ENCODE measurements around the gene CCDC141. TPM values are rescaled to one million over a fixed set of nuclear protein-coding genes. Genes with fewer than 3 reads are reported as not detected.
A peak's percentile ranks its signal among the peaks of the same experiment; 100 is the strongest.
"Not testable (repeated sequence)": the region's sequence is repeated elsewhere in the genome, so short reads cannot be mapped to it uniquely, and the experiment has no call there.

Gene CCDC141
- total RNA-seq, 3 donors from 2014 or later (not counting 1 experiment from before 2014, with no cell fraction given), result 2.0 to 3.1 (median 2.0) TPM

- no peaks in the 10 kb centered on the region for H3K36me3 ChIP-seq (ENCODE audit: control insufficient read depth, insufficient read depth, low read length)
- peaks cover 10% of the 10 kb centered on the region for H3K4me1 ChIP-seq (ENCODE audit: control insufficient read depth, insufficient read depth, low read length)
- Mint-ChIP-seq H3K9me3 (peaks cover 0 to 2% of the 10 kb centered on the region in 2 donors), H3K36me3 (no peaks in the 10 kb centered on the region), H3K4me1 (peaks cover 9% of the 10 kb centered on the region in 2 donors), H3K27me3 (ENCODE audit: low read depth in 2 of 2) (peaks cover 0 to 3% of the 10 kb centered on the region in 2 donors), H3K27ac (no peak overlapping the region), H3K4me3 (no peak overlapping the region)
- H3K9me3 ChIP-seq (ENCODE audit: control insufficient read depth, insufficient read depth, low read length), result no peaks in the 10 kb centered on the region
- peak in 1 of 2 donors; percentile 46 for DNase-seq
- no peak overlapping the region for H3K27ac ChIP-seq (ENCODE audit: low read length)
- TF ChIP-seq CTCF (IDR thresholded peaks at IDR 0.05), result no peak
- H3K4me3 ChIP-seq (ENCODE audit: low read length), result no peak overlapping the region
- 2% methylated on average over 2 of the region's 3 CpGs for WGBS (ENCODE audit: insufficient coverage)
- no peaks in the 10 kb centered on the region for H3K27me3 ChIP-seq (ENCODE audit: control insufficient read depth, insufficient read depth, low read length)
- ATAC-seq, result peak; percentile 54 to 70 (median 57)
- intact Hi-C loops (cut with micrococcal nuclease), result no loop called here
Measured at GRCh38 chr2:179096090-179096489, 46.2 kb upstream of the CCDC141 start.

DNA sequence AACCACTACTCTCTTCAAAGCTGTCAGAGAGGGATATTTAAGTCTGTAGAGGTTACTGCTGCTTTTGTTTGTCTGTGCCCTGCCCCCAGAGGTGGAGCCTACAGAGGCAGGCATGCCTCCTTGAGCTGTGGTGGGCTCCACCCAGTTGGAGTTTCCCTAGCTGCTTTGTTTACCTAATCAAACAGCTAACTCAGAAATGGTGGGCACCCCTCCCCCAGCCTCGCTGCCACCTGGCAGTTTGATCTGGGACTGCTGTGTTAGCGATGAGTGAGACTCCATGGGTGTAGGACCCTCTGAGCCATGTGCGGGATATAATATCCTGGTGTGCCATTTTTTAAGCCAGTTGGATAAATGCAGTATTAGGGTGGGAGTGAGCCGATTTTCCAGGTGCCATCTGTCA is 43.0 kb upstream of the CCDC141 start:
- H3K27ac Mint-ChIP-seq; H3K36me3 ChIP-seq (ENCODE audit: control insufficient read depth, insufficient read depth, low read length); H3K9me3 ChIP-seq (ENCODE audit: control insufficient read depth, insufficient read depth, low read length); ATAC-seq; H3K36me3 Mint-ChIP-seq; H3K4me1 Mint-ChIP-seq; DNase-seq; H3K27me3 Mint-ChIP-seq (ENCODE audit: low read depth in 2 of 2); H3K27me3 ChIP-seq (ENCODE audit: control insufficient read depth, insufficient read depth, low read length); intact Hi-C loops (cut with micrococcal nuclease); H3K4me3 ChIP-seq (ENCODE audit: low read length); H3K9me3 Mint-ChIP-seq; H3K27ac ChIP-seq (ENCODE audit: low read length); H3K4me3 Mint-ChIP-seq: not testable (repeated sequence)
- H3K4me1 ChIP-seq (ENCODE audit: control insufficient read depth, insufficient read depth, low read length), result peaks cover 10% of the 10 kb centered on the region
- 92% methylated on average over 4 of the region's 4 CpGs for WGBS (ENCODE audit: insufficient coverage)

- no peaks in the 10 kb centered on the region for H3K27me3 ChIP-seq (ENCODE audit: control insufficient read depth, insufficient read depth, low read length)
- H3K4me1 Mint-ChIP-seq, result no peaks in the 10 kb centered on the region
- H3K27ac Mint-ChIP-seq, result no peak overlapping the region
- peaks cover 2 to 8% of the 10 kb centered on the region in 2 donors for H3K9me3 Mint-ChIP-seq
- H3K4me3 ChIP-seq (ENCODE audit: low read length), result no peak overlapping the region
- 76% methylated on average over 2 of the region's 2 CpGs for WGBS (ENCODE audit: insufficient coverage)
- no peak overlapping the region for H3K4me3 Mint-ChIP-seq
- H3K27me3 Mint-ChIP-seq (ENCODE audit: low read depth in 2 of 2), result no peaks in the 10 kb centered on the region
- H3K4me1 ChIP-seq (ENCODE audit: control insufficient read depth, insufficient read depth, low read length), result no peaks in the 10 kb centered on the region
- no peak for TF ChIP-seq CTCF (IDR thresholded peaks at IDR 0.05)
- no peaks in the 10 kb centered on the region for H3K36me3 ChIP-seq (ENCODE audit: control insufficient read depth, insufficient read depth, low read length)
- no peaks in the 10 kb centered on the region for H3K36me3 Mint-ChIP-seq
- no peaks in the 10 kb centered on the region for H3K9me3 ChIP-seq (ENCODE audit: control insufficient read depth, insufficient read depth, low read length)
- DNase-seq, result no peak
- intact Hi-C loops (cut with micrococcal nuclease), result no loop called here
- H3K27ac ChIP-seq (ENCODE audit: low read length), result no peak overlapping the region
- ATAC-seq, result no peak
Measured at GRCh38 chr2:179082697-179083096, 32.8 kb upstream of the CCDC141 start.

GRCh38 chr2:179081954-179082353 is 32.0 kb upstream of the CCDC141 start:
- intact Hi-C loops (cut with micrococcal nuclease), result no loop called here
- H3K27ac Mint-ChIP-seq, result no peak overlapping the region
- H3K4me1 Mint-ChIP-seq, result no peaks in the 10 kb centered on the region
- Histone ChIP-seq H3K4me1 (ENCODE audit: control insufficient read depth, insufficient read depth, low read length) (no peaks in the 10 kb centered on the region), H3K27me3 (ENCODE audit: control insufficient read depth, insufficient read depth, low read length) (no peaks in the 10 kb centered on the region), H3K36me3 (ENCODE audit: control insufficient read depth, insufficient read depth, low read length) (no peaks in the 10 kb centered on the region), H3K4me3 (ENCODE audit: low read length) (no peak overlapping the region), H3K9me3 (ENCODE audit: control insufficient read depth, insufficient read depth, low read length) (no peaks in the 10 kb centered on the region), H3K27ac (ENCODE audit: low read length) (no peak overlapping the region)
- H3K27me3 Mint-ChIP-seq (ENCODE audit: low read depth in 2 of 2), result no peaks in the 10 kb centered on the region
- no peaks in the 10 kb centered on the region for H3K36me3 Mint-ChIP-seq
- no peak for DNase-seq
- peaks cover 5 to 14% of the 10 kb centered on the region in 2 donors for H3K9me3 Mint-ChIP-seq
- TF ChIP-seq CTCF (IDR thresholded peaks at IDR 0.05), result no peak
- no peak for ATAC-seq
- H3K4me3 Mint-ChIP-seq, result no peak overlapping the region

Data from natural killer cell (primary cell).